VCaP (cell line): ENCODE measurements around the gene OSBPL3.
"Not testable (repeated sequence)": the region's sequence is repeated elsewhere in the genome, so short reads cannot be mapped to it uniquely, and the experiment has no call there.

Source experiments
- H3K27ac ChIP-seq: fragments of 450-650 bp; 2 replicates; pipeline ENCODE4 v1.5.1; 2017
- TF ChIP-seq, protein P1 (sequence below): fragments of 450-650 bp; conservative IDR thresholded peaks from 2 replicates; pipeline ENCODE4 v1.5.1; 2017; ENCODE audit warnings: mild to moderate bottlenecking, moderate library complexity

OSBPL3 gene

GRCh38 chr7:24908166-24908565 lies 71.8 kb downstream of the OSBPL3 start:
- H3K27ac ChIP-seq: no peak overlapping the region
- TF ChIP-seq, protein P1, sequence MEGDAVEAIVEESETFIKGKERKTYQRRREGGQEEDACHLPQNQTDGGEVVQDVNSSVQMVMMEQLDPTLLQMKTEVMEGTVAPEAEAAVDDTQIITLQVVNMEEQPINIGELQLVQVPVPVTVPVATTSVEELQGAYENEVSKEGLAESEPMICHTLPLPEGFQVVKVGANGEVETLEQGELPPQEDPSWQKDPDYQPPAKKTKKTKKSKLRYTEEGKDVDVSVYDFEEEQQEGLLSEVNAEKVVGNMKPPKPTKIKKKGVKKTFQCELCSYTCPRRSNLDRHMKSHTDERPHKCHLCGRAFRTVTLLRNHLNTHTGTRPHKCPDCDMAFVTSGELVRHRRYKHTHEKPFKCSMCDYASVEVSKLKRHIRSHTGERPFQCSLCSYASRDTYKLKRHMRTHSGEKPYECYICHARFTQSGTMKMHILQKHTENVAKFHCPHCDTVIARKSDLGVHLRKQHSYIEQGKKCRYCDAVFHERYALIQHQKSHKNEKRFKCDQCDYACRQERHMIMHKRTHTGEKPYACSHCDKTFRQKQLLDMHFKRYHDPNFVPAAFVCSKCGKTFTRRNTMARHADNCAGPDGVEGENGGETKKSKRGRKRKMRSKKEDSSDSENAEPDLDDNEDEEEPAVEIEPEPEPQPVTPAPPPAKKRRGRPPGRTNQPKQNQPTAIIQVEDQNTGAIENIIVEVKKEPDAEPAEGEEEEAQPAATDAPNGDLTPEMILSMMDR: no peak

GRCh38 chr7:24907311-24907886 lies 72.6 kb downstream of the OSBPL3 start:
- no peak overlapping the region for H3K27ac ChIP-seq
- TF ChIP-seq, protein P1: no peak

DNA sequence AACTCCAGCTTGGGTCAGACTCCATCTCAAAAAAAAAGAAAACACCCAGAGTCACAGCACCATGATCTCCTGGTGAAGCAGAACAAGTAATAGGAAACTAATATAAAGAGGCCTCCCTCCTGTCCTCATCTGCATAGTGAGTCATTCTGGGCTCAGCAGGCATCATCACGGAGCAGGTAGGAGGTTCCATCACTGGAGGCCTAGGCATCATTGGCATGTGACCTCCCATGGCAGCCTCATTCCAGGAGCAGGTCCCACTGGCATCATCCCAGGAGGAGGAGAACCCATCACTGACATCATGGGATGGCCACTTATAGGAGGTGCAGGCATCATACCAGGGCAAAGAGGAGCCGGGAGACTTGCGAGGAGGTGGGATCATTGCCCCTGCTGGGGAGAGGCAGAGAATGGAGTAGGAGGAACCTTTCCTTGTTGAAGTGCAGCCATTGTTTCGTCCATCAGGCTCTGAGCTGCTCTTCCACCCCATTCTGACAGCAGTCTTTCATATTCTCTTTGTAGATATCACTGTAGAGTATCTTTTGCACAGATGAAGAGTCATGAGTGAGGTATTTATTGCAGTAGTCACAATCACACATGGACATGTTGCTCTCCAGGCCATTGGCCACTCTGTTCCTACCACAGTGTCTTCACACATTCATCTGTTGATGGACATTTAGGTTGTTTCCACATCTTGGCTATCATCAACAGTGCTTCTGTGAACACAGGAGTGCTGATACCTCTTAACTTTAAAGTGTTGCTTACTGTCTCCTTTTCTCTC lies 73.8 kb downstream of the OSBPL3 start:
- no peak overlapping the region for H3K27ac ChIP-seq

GRCh38 chr7:24903992-24904391 lies 76.0 kb downstream of the OSBPL3 start:
- H3K27ac ChIP-seq: not testable (repeated sequence)

More for the DNA sequence above, 73.8 kb downstream of the OSBPL3 start:
- TF ChIP-seq, protein P1: no peak

DNA sequence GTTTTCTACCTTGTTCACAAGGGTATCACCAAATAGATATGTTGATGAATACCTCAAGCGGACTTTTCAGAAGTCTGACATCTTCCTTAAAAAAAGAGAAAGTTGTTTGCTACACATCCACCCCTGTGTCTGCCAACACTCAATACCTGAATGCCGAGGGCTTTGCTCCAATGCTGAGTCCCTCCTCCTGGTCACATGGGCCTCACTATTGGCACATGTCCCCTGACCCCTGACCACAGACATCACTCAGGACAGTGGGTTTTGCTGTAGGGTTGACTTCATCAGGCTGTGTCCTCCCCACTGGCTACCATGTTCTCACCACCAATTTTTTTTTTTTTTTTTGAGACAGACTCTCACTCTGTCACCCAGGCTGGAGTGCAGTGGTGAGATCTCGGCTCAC lies 76.4 kb downstream of the OSBPL3 start:
- TF ChIP-seq, protein P1: no peak

GRCh38 chr7:24902931-24903330 lies 77.0 kb downstream of the OSBPL3 start:
- no peak overlapping the region for H3K27ac ChIP-seq
- TF ChIP-seq, protein P1: no peak

More for the DNA sequence above, 76.4 kb downstream of the OSBPL3 start:
- no peak overlapping the region for H3K27ac ChIP-seq

DNA sequence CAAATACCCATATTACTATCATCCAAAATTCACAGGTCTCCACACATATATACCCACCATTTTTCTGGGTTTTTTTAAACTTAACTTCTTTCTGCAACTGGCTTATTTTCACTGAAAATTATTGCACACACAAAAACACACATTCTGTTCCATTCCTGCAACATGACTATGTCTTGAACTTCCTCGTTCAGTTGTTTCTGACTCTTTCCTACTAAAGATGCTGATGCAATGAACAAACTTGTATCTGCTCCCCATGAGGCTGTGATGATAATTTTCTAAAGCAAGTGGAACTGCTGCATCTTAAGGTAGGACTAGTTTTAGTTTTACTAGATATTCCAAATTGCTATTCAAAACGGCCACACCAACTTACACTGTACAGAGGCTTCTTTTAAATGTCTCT lies 77.7 kb downstream of the OSBPL3 start:
- no peak overlapping the region for H3K27ac ChIP-seq
- TF ChIP-seq, protein P1: no peak

DNA sequence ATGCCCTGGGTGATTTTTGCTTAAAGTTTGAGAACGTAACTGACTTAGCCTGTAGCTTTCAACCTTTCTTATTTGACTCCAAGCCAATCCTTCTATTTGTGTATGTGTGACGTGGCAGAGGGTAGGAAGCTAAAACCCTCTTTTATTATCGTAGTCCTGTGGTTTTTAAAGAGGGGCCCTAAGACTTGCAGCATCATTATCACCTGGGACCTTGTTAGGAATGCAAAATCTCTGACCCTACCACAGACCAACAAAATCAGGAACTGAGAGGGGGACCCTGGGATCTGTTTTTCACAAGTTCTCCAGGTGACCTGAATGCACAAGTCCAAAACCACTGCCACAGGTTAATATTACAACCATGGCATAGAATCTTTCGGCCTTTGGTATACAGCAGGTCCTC lies 80.1 kb downstream of the OSBPL3 start:
- TF ChIP-seq, protein P1: no peak
- H3K27ac ChIP-seq: no peak overlapping the region
